NCI-H2081 (cell line): ENCODE data around the gene PLEKHJ1.

Experiments used
- DNase-seq, 2 experiments: peaks; one replicate each; lab custom pipeline; 2025; lab: John Stamatoyannopoulos, UW

Gene PLEKHJ1

DNA sequence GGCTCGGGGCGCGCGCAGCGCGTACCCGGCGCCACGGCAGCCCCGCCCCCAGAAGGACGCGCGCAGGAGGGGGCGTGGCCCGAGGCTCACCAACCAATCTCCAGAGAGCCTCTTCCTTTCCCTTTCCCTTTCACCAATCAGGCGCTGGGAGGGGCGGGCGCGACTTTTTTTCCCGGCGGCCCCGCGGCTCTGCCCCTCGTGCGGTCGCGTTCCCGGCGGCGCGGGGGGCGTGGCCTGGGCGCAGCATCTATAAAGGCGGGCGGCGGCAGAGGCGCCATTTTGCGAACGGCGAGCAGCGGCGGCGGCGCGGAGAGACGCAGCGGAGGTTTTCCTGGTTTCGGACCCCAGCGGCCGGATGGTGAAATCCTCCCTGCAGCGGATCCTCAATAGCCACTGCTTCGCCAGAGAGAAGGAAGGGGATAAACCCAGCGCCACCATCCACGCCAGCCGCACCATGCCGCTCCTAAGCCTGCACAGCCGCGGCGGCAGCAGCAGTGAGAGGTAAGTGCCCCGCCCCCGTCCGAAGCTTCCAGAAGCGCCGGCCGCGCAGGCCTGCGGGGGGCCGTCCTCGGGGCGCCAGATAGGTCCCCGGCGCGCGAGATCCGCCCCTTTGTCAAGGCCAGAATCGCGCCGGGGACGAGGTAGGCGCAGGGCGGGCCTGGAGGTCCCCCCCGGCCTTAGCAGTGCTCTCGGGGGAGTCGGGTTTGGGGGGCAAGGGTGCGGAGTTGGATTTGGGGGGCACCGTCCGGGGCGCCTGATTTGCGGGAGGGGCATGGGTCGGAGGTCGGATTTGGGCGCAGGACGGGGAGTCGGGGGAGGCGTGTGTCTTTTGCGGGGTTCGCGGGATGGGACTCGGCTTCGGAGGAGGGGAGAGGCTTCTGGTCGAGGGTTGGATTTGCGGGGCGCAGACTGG lies 33.4 kb upstream of the PLEKHJ1 start:
- peak; percentile 92 to 95 for DNase-seq

DNA sequence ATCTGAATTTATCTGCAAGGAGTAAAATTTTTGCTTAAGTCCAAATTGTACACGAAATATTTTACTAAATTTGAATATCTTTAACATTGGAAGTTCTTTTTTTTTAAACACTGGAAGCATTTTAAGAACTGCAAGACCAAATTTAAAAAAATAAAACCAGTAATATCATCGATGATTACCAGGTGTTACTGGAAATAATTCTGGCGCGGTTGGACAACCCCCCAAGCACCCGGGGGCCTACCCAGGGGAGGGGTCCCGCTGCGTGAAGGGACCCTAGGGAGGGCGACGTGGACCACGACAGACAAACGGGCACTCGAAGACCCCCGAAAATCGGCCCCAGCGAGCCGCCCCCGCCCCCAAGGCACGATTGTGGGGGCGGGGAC lies 32.7 kb upstream of the PLEKHJ1 start:
- no peak for DNase-seq

DNA sequence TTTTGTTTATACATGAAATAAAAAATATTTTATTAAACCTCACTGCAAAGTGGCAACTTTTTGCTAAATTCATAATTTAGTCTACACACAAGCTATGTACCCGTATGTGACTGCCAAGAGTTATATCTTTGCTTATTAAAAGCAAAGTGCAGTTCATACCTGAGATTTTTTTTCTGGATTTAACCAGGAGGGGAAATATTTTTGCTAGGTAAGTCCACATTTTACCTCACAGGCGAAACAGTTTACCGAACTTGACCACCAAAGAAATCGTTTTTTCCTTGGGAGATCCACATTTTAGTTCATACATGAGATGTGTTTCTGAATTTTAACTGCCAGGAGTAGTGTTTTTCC lies 32.3 kb upstream of the PLEKHJ1 start:
- no peak for DNase-seq

DNA sequence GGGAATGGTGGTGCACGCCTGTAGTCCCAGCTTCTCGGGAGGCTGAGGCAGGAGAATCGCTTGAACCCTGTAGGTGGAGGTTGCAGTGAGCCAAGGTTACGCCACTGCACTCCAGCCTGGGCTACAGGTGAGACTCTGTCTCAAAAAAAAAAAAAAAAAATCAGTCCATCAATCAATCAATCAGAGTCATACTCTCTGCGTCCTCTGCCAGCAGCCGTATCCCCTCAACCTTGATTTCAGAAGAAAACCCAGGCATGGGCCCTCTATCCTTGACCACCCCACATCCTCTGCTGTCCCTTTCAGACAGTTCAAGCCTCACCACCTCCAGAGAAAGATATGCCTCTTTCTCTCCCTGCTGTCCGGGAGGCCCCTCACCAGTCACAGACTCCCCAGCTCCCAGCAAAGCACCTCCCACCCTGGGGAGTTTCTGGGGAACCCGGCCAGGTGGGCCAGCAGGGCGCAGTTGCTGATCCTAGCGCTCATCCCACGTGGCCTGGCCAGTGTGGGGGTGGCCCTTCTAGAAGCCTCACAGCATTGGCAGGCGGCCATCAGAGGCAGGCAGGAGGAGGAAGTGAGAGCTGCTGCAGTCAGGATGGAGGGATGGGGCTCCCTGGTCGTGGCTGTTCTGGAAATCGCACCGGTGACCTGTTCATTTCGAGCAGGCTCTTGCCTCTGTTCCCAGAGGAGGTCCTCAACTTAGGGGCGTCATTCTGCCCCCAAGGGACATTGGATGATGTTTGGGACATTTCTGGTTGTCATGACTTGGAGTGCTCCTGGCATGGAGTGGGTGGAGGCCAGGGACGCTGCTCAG lies 30.3 kb upstream of the PLEKHJ1 start:
- DNase-seq, result peak in 1 of 2 experiments; percentile 31

DNA sequence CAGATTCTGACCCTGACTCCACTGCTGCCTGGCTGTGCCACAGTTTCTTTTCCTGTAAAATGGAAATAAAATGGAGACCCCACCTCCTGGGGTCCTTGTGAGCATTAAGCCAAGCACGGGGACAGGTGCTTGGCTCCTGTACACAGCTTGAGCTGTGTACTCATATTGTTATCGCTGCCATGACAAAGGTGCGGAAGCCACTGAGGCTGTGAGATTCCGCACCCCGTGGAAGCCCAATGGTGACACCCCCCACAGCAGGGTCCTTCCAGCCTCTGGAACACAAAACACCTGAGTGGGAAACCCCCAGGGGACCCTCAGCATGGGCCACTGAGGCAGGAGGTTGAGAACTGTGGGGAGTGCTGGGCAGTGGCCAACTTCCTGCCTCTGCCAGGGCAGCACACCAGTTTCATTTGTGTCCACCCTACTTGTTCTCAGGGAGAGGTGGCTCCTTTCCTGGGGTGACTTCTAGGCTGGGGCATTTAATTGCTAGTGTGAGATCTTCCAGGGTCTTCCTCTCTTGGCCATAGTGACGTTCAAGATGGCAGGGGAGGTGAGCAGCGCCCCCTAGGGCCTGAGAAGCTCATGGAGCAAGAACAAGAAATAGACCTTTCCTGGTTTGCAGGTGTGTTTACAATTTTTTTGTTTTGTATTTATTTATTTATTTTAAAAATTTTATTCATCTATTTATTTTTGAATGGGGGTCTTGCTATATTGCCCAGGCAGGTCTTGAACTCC lies 25.5 kb upstream of the PLEKHJ1 start:
- DNase-seq, result no peak

DNA sequence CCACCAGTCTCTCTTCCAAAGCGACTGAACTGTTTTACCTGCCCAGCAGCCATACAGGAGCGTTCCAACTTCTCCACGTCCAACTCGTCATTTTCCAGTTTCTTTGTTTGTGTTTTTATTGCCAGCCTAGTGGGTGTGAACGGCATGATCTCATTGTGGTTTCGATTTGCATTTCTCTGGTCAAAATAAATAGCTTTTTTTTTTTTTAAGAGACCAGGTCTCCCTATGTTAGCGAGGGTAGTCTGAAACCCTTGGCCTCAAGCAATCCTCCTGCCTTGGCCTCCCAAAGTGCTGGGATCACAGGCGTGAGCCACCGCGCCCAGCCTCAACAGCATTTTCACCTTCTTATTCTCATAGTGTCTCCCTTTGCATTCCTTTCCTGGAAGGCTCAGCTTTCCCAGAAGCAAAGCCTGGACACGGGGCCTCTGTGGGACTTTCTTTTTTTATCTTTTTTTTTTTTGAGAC lies 24.2 kb upstream of the PLEKHJ1 start:
- DNase-seq, result no peak

DNA sequence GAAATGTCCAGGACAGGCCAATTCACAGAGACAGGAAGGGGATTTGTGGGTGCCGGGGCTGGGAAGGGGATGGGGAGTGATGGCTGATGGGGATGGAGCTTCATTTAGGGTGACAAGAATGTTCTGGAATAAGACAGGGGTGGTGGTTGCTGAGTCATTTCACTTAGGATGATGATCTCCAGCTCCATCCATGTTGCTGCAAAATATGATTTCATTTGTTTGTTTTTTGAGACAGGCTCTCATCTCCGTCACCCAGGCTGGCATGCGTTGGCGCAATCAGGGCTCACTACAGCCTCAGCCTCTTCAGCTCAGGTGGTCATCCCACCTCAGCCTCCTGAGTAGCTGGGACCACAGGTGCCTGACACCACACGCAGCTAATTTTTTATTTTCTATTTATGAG lies 23.2 kb upstream of the PLEKHJ1 start:
- DNase-seq, result no peak

DNA sequence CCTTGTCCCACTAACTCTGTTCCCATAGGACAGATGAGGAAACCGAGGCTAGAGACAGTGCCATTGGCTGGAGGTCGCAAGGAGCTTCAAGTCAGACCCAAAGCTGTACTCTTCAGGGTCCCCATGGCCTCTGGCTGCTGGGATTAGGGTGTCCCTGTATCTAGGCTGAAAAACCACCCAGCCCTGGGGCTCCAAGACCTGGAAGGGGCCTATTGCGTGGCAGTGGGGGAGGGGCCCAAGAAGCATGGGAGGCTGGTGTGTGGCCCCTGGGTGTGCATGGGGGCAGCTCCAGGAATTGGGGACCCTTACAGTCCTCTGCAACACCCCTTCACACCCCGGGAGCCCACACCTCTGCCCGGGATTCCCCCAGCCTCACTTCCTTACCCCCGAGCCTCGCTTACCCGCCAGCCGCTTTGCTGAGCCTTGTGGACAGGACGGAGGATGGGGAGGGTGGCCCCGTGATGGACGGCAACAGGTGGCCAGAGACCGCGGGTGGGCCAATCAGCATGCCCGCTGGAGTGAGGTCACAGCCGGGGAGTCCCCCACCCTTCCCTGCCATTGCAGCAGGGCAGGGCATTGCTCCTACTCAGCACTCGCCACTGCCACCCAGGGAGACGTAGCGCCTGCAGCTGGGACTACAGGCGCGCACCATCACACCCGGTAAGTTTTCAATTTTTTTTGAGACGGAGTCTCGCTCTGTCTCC lies 20.0 kb upstream of the PLEKHJ1 start, which contains the start of gene JSRP1:
Gene JSRP1, minus strand, starts transcription at position 436 of the 704 bp plus-strand sequence. CDS start 1,103 bp downstream, outside the sequence.
- no peak for DNase-seq

DNA sequence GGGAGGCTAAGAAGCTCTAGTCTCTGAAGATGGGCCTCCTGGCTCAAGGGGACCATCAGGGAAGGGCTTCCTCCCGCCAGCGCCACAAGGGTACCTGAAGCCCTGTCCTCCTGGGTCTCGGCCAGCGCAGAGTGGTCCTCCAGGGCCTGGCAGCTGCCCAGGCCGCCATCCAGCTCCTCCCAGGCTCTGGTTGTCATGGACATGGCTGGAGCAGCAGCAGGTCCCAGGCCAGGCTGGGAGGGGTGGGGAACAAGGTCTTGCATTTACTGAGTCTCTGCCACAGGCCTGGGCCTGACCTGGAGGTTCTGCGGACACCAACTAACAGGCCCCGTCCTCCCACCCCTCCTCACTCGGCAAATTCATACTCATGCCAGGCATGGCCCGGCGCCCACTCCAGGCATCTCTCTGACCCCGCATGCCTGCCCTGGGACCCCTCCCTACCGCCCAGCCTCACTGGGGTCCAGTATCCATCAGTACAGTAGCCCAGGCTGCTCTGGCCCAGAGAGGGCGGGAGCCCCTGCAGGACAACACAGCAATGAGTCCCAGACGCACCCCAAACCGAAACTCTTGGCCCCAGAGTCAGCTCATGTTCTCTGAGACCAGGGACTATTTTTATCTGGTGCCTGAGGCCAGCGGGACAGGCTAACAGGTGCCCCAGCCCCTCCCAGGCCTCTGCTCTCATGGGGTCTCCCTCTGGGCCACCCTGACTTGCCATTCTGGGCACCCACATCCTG lies 19.1 kb upstream of the PLEKHJ1 start:
- no peak for DNase-seq

DNA sequence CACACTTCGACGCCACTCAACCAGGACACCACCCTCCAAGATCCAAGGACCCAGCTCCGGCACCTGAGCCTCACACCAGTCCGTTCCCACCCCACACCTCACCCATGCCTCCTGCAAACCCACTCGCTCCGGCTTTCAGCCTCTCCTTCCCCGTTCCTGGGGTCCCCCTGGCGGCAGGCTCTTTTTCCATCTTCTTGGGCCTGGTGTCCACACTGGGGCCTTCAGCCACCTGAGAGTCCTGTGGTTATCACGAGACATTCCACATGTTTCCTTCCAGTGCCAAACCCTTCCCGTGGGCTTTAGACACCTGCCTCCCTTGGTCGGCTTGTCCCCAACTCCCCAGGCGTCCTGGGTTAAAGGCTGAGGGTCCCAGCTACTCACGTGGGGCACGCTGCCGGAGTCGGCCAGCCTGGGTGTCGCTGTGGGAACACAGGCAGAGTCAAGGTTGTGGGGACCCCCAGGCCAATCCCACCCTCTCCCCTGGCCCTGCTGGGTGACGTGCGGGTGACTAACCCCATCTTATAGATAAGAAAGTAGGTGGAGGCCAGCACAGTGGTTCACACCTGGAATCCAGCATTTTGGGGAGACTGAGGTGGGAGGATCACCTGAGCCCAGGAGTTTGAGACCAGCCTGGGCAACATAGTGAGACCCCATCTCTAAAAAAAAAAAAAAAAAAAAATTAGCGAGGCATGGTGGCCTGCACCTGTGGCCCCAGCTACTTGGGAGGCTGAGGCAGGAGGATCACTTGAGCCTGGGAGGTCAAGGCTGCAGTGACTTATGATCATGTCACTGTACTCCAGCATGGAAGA lies 18.1 kb upstream of the PLEKHJ1 start:
- DNase-seq, result no peak

DNA sequence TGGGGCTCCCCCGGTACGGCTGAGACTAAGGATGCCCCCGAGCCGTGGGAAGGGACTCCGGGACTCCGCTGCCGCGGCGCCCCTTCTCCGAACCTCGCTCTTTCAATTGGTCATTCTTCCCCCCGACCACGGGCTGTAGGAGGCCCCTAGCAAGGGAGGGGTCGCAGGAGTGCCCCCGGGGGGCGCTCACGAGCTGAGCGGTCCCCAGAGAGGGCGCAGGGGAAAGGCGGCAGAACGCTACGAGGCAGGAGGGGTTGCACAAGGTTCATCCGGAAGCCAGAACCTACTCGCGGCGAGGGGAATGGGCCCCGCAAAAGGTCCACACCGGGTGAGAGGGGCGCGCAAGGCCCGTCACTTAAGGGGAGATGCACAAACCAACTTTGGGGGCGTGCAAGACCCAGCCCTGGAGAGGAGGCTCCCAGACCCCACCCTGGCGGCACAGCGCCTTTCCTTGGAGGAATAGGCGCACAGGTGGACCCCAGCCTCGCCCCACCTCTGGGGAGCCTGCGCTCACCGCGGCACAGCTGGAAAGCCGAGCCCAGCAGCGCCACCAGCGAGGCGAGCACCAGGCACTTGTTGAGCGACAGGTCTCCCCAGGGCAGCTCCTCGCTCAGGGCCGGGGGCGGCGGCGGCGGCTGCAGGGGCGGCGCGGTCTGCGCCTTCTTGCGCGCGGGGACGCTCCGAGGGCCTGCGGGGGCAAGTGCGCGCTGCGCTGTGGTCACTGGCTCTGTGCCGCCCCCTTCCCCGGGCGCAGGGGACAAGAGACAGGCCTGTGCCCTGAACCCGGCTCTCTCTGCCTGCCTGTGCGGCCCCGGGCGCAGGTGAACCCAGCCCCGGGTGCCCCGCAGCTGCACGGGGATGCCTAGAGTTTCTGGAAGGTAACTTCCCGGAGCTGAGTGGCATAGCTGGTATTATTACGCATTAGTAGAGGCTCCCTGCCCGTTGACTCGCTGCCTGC lies 17.3 kb upstream of the PLEKHJ1 start:
- DNase-seq, result no peak

DNA sequence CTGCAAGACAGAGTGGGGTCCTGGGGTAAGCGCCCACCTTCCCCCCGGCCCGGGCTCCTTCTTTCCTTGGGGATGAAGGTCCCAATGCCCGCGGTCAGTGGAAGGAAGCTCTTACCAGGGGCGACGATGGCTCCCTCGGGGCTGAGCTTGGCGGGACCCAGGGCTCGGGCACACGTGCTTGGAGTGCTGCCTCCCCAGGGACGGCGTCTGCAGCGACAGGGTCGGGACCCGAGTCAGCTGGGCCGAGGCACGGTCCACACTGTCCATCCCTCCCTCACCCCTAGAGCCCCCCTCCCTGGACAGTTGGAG lies 16.6 kb upstream of the PLEKHJ1 start:
- no peak for DNase-seq

DNA sequence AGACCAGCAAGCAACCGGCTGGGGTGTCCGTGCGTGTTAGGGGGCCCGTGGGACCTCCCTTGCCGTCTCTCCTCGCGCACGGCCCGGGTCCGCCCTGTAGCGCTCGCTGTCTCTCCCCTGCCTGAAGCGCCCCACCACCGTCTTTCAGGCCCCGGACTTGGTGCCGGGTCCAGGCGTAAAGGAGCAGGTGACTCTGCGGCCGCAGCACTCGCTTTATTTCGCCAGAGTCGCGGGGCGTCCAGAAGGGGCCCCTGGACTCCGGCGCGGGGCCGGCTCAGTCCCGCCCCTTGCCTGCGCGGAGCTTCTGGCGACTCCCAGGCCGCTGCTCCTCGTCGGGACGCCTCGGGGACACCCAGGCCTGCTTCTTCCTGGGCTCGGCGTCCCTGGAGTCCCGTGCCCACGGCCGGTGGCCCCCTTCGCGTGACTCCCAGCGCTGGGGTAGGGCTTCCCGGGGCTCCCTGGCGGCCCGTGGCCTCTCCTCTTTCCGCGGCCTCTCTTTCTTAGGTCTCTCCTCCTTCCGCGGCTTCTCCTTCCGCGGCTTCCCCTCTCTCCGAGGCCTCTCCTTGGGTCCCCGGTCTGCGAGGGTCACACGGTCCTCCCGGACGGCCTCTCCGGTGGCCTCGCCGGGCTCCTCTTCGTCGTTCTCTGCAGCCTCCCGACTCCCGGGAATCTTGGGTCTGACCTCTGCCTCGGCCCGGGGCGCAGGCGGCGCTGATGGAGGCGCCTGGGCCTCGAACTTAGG lies 16.1 kb upstream of the PLEKHJ1 start:
- no peak for DNase-seq

DNA sequence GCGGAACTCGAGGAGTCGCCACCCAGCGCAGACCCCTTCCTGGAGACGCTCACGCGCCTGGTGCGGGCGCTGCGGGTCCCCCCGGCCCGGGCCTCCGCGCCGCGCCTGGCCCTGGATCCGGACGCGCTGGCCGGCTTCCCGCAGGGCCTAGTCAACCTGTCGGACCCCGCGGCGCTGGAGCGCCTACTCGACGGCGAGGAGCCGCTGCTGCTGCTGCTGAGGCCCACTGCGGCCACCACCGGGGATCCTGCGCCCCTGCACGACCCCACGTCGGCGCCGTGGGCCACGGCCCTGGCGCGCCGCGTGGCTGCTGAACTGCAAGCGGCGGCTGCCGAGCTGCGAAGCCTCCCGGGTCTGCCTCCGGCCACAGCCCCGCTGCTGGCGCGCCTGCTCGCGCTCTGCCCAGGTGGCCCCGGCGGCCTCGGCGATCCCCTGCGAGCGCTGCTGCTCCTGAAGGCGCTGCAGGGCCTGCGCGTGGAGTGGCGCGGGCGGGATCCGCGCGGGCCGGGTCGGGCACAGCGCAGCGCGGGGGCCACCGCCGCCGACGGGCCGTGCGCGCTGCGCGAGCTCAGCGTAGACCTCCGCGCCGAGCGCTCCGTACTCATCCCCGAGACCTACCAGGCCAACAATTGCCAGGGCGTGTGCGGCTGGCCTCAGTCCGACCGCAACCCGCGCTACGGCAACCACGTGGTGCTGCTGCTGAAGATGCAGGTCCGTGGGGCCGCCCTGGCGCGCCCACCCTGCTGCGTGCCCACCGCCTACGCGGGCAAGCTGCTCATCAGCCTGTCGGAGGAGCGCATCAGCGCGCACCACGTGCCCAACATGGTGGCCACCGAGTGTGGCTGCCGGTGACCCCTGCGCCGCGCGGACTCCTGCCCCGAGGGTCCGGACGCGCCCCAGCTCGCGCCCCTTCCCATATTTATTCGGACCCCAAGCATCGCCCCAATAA lies 15.3 kb upstream of the PLEKHJ1 start:
- DNase-seq, result no peak

DNA sequence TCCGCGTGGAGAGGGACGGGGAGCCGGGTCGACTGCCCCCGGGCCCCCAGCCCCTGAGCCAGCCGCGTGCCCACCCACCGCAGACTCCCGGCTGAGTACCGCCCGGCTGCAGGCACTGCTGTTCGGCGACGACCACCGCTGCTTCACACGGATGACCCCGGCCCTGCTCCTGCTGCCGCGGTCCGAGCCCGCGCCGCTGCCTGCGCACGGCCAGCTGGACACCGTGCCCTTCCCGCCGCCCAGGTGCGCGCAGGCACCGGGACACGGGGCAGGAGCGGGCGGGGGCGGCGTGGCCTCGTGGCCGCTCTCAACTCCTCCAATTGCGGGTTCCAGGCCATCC lies 14.6 kb upstream of the PLEKHJ1 start:
- no peak for DNase-seq

DNA sequence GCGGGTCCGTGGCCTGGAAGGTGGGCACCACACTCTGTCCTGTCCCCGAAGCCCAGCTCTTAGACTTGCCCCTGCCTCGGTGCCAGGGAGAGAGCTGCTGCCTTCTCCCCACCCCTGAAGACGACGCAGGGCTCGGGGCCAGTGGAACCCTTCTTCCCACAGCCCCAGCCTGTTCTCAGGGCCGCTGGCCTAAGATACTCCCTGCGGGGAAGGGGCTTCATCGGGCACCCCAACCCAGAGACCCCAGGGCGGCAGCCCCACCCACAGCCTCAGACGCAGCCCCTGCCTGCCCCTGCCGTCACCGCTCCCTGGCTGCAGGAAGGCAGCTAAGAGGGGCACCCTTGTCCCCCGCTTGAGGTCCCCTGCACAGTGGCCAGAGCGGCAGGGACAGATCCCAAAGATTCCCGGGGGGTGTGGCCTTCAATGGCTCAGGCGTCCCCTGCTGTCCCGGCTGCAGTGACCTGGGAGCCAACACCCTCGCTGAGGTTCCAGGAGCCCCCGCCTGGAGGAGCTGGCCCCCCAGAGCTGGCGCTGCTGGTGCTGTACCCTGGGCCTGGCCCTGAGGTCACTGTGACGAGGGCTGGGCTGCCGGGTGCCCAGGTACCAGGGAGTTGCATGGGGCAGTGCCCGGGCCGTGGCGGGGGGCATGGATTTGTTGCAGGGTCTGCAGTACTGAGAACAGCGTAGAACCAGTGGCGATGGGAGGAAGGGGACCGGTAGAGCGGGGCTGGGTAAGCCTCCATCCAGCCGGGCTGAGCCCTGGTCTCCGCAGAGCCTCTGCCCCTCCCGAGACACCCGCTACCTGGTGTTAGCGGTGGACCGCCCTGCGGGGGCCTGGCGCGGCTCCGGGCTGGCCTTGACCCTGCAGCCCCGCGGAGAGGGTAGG lies 14.0 kb upstream of the PLEKHJ1 start:
- no peak for DNase-seq
